HG03442 (cell line): ENCODE measurements around the gene ADRA1B.
"Not testable (repeated sequence)": the region's sequence is repeated elsewhere in the genome, so short reads cannot be mapped to it uniquely, and the experiment has no call there.

ENCODE experiments used
- ATAC-seq: cut with Tn5 transposase; IDR thresholded peaks from one replicate; pipeline ENCODE4 v1.9.1; 2021; ENCODE audit warnings: mild to moderate bottlenecking, moderate library complexity; ENCODE audit not compliant: unreplicated experiment

ADRA1B gene

GRCh38 chr5:160009591-160009989, 93.3 kb downstream of the ADRA1B start:
- ATAC-seq: no peak

- ATAC-seq: no peak
Measured at GRCh38 chr5:160011471-160011870, 95.2 kb downstream of the ADRA1B start.

- ATAC-seq: not testable (repeated sequence)
Measured at GRCh38 chr5:160014197-160014596, 97.9 kb downstream of the ADRA1B start.

- ATAC-seq: no peak
Measured at GRCh38 chr5:160018945-160019625, 102.8 kb downstream of the ADRA1B start.

GRCh38 chr5:160020266-160020770, 104.0 kb downstream of the ADRA1B start:
- ATAC-seq: no peak

GRCh38 chr5:160020964-160021363, 104.7 kb downstream of the ADRA1B start:
- no peak for ATAC-seq

- ATAC-seq: peak; percentile 88
Measured at GRCh38 chr5:160021831-160022446, 105.7 kb downstream of the ADRA1B start.
